Erythroblast (primary cell): Measurements from ENCODE around the gene BICRA.

ENCODE experiments used
- GATA1 ChIP-seq: IDR thresholded peaks from 2 replicates; pipeline ENCODE4 v1.6.1; 2011; ENCODE audit warnings: low read depth, mild to moderate bottlenecking, control low read depth, low read length, moderate library complexity
- POLR2A ChIP-seq: IDR thresholded peaks from 2 replicates; pipeline ENCODE4 v1.6.1; 2011; ENCODE audit warnings: mild to moderate bottlenecking, low read length

- no peak for TF ChIP-seq POLR2A
- TF ChIP-seq GATA1: no peak
Observed at GRCh38 chr19:47673426-47673825, 64.5 kb downstream of the BICRA start.
